ENCODE measurements around the gene BRMS1L. TPM values are rescaled to one million over a fixed set of nuclear protein-coding genes. Genes with fewer than 3 reads are reported as not detected.
A peak's percentile ranks its signal among the peaks of the same experiment; 100 is the strongest.

Gene BRMS1L
- total and polyA plus RNA-seq, 2 of the 13 experiments (the other 11 are each of a cell fraction or from before 2014, with no cell fraction given), result 21.1 to 23.8 TPM

DNA sequence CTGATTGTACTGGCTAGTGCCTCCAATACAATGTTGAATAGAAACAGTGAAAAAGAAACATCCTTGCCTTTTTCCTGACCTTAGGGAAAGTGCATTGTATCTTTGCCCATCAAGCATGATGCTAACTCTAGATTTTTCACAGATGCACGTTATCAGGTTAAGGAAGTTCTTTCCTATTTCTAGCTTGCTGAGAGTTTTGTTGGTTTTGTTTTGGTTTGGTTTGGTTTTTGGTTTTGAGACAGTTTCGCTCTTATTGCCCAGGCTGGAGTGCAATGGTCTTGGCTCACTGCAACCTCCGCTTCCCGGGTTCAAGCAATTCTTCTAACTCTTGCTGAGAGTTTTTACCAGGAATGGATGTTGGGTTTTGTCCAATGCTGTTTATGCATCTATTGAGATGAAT, 89.0 kb downstream of the BRMS1L start:
- Histone ChIP-seq H4K20me1 (ENCODE audit: insufficient read depth, low read length) (no peaks in the 10 kb centered on the region), H3K27me3 (ENCODE audit: control insufficient read depth in 1 of 2, insufficient read depth in 2 of 2, low read length in 2 of 2) (no peaks in the 10 kb centered on the region), H3K4me2 (ENCODE audit: low read depth, low read length) (no peak overlapping the region), H3K4me3 (replicated peaks in 1 of 3; ENCODE audit: insufficient read depth in 1 of 3, low read depth in 2 of 3, low read length in 3 of 3) (no peak overlapping the region), H2AFZ (ENCODE audit: low read length) (no peak overlapping the region), H3K9me3 (ENCODE audit: low read length) (peaks cover 3% of the 10 kb centered on the region; the same call in 1 of the 2 replicates), H3K4me1 (ENCODE audit: insufficient read depth, low read length) (no peaks in the 10 kb centered on the region), H3K9ac (ENCODE audit: insufficient read depth, low read depth, low read length) (no peak overlapping the region), H3K79me2 (ENCODE audit: insufficient read depth, low read length) (no peaks in the 10 kb centered on the region), H3K36me3 (replicated peaks in 1 of 2; ENCODE audit: control insufficient read depth in 1 of 2, insufficient read depth in 2 of 2, low read length in 2 of 2) (no peaks in the 10 kb centered on the region), H3K27ac (ENCODE audit: extremely low read length, insufficient read depth, low read length) (no peak overlapping the region)
- WGBS (ENCODE audit: low lambda C conversion rate), result 13% methylated on average over 4 of the region's 4 CpGs
- BruUV-seq (replicated peaks), result no TSS peak
- no peak for ATAC-seq
- CTCF ChIA-PET (ENCODE audit: low intra/inter-chr PET ratio, low total read pairs), result no interaction called here
- no peak for FAIRE-seq
- TF ChIP-seq ZBTB1 (CRISPR knock-in tag; IDR thresholded peaks at IDR 0.05; ENCODE audit: borderline replicate concordance) (no peak), TAF15 (IDR thresholded peaks at IDR 0.05; ENCODE audit: low read depth, low read length, poor library complexity, severe bottlenecking) (no peak), MEF2D (CRISPR knock-in tag; IDR thresholded peaks at IDR 0.05) (no peak)
- TF ChIP-seq, protein P1, sequence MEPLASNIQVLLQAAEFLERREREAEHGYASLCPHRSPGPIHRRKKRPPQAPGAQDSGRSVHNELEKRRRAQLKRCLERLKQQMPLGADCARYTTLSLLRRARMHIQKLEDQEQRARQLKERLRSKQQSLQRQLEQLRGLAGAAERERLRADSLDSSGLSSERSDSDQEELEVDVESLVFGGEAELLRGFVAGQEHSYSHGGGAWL (CRISPR knock-in tag; IDR thresholded peaks at IDR 0.05), result no peak
- TF ChIP-seq, protein P2, sequence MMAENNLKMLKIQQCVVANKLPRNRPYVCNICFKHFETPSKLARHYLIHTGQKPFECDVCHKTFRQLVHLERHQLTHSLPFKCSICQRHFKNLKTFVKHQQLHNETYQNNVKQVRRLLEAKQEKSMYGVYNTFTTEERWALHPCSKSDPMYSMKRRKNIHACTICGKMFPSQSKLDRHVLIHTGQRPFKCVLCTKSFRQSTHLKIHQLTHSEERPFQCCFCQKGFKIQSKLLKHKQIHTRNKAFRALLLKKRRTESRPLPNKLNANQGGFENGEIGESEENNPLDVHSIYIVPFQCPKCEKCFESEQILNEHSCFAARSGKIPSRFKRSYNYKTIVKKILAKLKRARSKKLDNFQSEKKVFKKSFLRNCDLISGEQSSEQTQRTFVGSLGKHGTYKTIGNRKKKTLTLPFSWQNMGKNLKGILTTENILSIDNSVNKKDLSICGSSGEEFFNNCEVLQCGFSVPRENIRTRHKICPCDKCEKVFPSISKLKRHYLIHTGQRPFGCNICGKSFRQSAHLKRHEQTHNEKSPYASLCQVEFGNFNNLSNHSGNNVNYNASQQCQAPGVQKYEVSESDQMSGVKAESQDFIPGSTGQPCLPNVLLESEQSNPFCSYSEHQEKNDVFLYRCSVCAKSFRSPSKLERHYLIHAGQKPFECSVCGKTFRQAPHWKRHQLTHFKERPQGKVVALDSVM (CRISPR knock-in tag; IDR thresholded peaks at IDR 0.05), result no peak
- DNase-seq (ENCODE audit: low spot score), result no peak
- POLR2A ChIA-PET, result no interaction called here
- in situ Hi-C loops (cut with HindIII; ENCODE audit: extremely low pct_ligation_motif_present, low pct_unique_long_range_greater_than_20kb), result no loop called here
- intact Hi-C loops (cut with micrococcal nuclease; ENCODE audit: unreplicated experiment), result no loop called here

DNA sequence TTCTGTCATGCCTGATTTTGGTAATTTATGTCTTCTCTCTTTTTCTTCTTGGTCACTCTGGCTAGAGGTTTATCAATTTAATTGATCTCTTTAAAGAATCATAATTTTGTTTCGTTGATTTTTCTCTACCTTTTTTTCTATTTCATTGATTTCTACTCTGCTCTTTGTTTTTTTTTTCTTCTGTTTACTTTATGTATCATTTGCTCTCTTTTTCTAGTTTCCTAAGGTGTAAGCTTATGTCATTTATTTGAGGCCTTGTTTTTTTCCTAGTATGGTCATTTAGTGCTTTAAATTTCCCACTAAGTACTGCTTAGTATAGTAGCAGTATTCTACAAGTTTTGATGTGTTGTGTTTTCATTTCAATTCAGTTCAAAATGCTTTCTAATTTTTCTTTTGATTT, 89.6 kb downstream of the BRMS1L start:
- intact Hi-C loops (cut with micrococcal nuclease; ENCODE audit: unreplicated experiment) (no loop called here), in situ Hi-C loops (cut with HindIII; ENCODE audit: extremely low pct_ligation_motif_present, low pct_unique_long_range_greater_than_20kb) (no loop called here)
- DNase-seq (ENCODE audit: low spot score) (no peak), FAIRE-seq (no peak), ATAC-seq (no peak)
- POLR2A ChIA-PET, result no interaction called here
- H3K9ac ChIP-seq (ENCODE audit: insufficient read depth, low read depth, low read length), result no peak overlapping the region
- H3K9me3 ChIP-seq (ENCODE audit: low read length), result peaks cover 3% of the 10 kb centered on the region; the same call in 1 of the 2 replicates
- H3K4me3 ChIP-seq (replicated peaks in 1 of 3; ENCODE audit: insufficient read depth in 1 of 3, low read depth in 2 of 3, low read length in 3 of 3), result no peak overlapping the region
- H3K27ac ChIP-seq (ENCODE audit: extremely low read length, insufficient read depth, low read length), result no peak overlapping the region
- H3K79me2 ChIP-seq (ENCODE audit: insufficient read depth, low read length), result no peaks in the 10 kb centered on the region
- H2AFZ ChIP-seq (ENCODE audit: low read length), result no peak overlapping the region
- H3K36me3 ChIP-seq (replicated peaks in 1 of 2; ENCODE audit: control insufficient read depth in 1 of 2, insufficient read depth in 2 of 2, low read length in 2 of 2), result no peaks in the 10 kb centered on the region
- WGBS (ENCODE audit: low lambda C conversion rate), result under 1% methylated on average over 1 of the region's 1 CpG
- H3K27me3 ChIP-seq (ENCODE audit: control insufficient read depth in 1 of 2, insufficient read depth in 2 of 2, low read length in 2 of 2), result no peaks in the 10 kb centered on the region
- no TSS peak for BruUV-seq (replicated peaks)
- CTCF ChIA-PET (ENCODE audit: low intra/inter-chr PET ratio, low total read pairs), result no interaction called here
- no peak overlapping the region for H3K4me2 ChIP-seq (ENCODE audit: low read depth, low read length)
- no peaks in the 10 kb centered on the region for H4K20me1 ChIP-seq (ENCODE audit: insufficient read depth, low read length)
- no peaks in the 10 kb centered on the region for H3K4me1 ChIP-seq (ENCODE audit: insufficient read depth, low read length)
- TF ChIP-seq HIVEP1 (CRISPR knock-in tag; IDR thresholded peaks at IDR 0.05) (no peak), MBD4 (IDR thresholded peaks at IDR 0.05; ENCODE audit: borderline replicate concordance, low read length) (no peak), ISX (CRISPR knock-in tag; conservative IDR thresholded peaks at IDR 0.05) (no peak), ZNF781 (CRISPR knock-in tag; IDR thresholded peaks at IDR 0.05; ENCODE audit: borderline replicate concordance, not compliant biosample characterization) (no peak), SALL2 (CRISPR knock-in tag; IDR thresholded peaks at IDR 0.05) (no peak), ZNF282 (IDR thresholded peaks at IDR 0.05; ENCODE audit: partially characterized antibody) (peak; percentile 73), FOXC1 (CRISPR knock-in tag; IDR thresholded peaks at IDR 0.05; ENCODE audit: borderline replicate concordance) (no peak)
- TF ChIP-seq, protein P3, sequence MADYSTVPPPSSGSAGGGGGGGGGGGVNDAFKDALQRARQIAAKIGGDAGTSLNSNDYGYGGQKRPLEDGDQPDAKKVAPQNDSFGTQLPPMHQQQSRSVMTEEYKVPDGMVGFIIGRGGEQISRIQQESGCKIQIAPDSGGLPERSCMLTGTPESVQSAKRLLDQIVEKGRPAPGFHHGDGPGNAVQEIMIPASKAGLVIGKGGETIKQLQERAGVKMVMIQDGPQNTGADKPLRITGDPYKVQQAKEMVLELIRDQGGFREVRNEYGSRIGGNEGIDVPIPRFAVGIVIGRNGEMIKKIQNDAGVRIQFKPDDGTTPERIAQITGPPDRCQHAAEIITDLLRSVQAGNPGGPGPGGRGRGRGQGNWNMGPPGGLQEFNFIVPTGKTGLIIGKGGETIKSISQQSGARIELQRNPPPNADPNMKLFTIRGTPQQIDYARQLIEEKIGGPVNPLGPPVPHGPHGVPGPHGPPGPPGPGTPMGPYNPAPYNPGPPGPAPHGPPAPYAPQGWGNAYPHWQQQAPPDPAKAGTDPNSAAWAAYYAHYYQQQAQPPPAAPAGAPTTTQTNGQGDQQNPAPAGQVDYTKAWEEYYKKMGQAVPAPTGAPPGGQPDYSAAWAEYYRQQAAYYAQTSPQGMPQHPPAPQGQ (CRISPR knock-in tag; IDR thresholded peaks at IDR 0.05; ENCODE audit: borderline replicate concordance), result no peak
- TF ChIP-seq, protein P4, sequence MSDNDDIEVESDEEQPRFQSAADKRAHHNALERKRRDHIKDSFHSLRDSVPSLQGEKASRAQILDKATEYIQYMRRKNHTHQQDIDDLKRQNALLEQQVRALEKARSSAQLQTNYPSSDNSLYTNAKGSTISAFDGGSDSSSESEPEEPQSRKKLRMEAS (IDR thresholded peaks at IDR 0.05), result no peak
- TF ChIP-seq, protein P5, sequence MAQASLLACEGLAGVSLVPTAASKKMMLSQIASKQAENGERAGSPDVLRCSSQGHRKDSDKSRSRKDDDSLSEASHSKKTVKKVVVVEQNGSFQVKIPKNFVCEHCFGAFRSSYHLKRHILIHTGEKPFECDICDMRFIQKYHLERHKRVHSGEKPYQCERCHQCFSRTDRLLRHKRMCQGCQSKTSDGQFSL (CRISPR knock-in tag; IDR thresholded peaks at IDR 0.05), result no peak

All from HepG2 (cell line).